CD14-positive monocyte (primary cell): ENCODE measurements around the gene MARCHF5. TPM values are rescaled to one million over a fixed set of nuclear protein-coding genes. Genes with fewer than 3 reads are reported as not detected.

Source experiments
- DNase-seq, 3 donors: peaks; one replicate each; pipeline ENCODE4 v3.0.0-alpha.2; 2011 to 2022
- H2AFZ ChIP-seq: 2 replicates; pipeline ENCODE4 v1.6.0; 2012; ENCODE audit warnings: mild to moderate bottlenecking, low read depth, low read length, inconsistent platforms; ENCODE audit not compliant: insufficient read depth, poor library complexity, severe bottlenecking
- H3K27ac ChIP-seq, 2 donors: 1 replicate in 1 of 2; 2 replicates in 1 of 2; pipeline ENCODE4 v1.5.1; 2012 to 2013; ENCODE audit warnings: low read length in 2 of 2, control low read depth in 1 of 2, inconsistent platforms in 1 of 2, low read depth in 1 of 2, mild to moderate bottlenecking in 1 of 2
- H3K27me3 ChIP-seq, 2 donors: one replicate each; pipeline versions ENCODE4 v1.6.0 to v1.6.1; 2011 to 2013; ENCODE audit warnings: low read length in 2 of 2; ENCODE audit not compliant: control insufficient read depth in 2 of 2, insufficient read depth in 2 of 2
- H3K36me3 ChIP-seq, 2 donors: replicated peaks in 1 of 2; 1 replicate in 1 of 2; 2 replicates in 1 of 2; pipeline versions ENCODE4 v1.5.1 to v1.6.1; 2012 to 2013; ENCODE audit warnings: low read length in 2 of 2, control low read depth in 1 of 2, inconsistent platforms in 1 of 2, mild to moderate bottlenecking in 1 of 2; ENCODE audit not compliant: insufficient read depth in 2 of 2, control insufficient read depth in 1 of 2
- H3K4me1 ChIP-seq, 2 donors: 1 replicate in 1 of 2; 2 replicates in 1 of 2; pipeline versions ENCODE4 v1.5.1 to v1.6.1; 2012 to 2013; ENCODE audit warnings: low read length in 2 of 2, control low read depth in 1 of 2, inconsistent platforms in 1 of 2, mild to moderate bottlenecking in 1 of 2, moderate library complexity in 1 of 2; ENCODE audit not compliant: insufficient read depth in 2 of 2, control insufficient read depth in 1 of 2
- H3K4me2 ChIP-seq: replicated peaks from 2 replicates; pipeline ENCODE3; 2012; ENCODE audit warnings: low read length, moderate library complexity, mild to moderate bottlenecking; ENCODE audit not compliant: poor library complexity, severe bottlenecking; ENCODE audit errors: extremely low read depth
- H3K4me3 ChIP-seq, 3 experiments: fragments of 200-600 bp in 1 of 3; sonication (generic) in 1 of 3; replicated peaks in 1 of 3; 1 replicate in 2 of 3; 2 replicates in 1 of 3; pipeline ENCODE4 v1.5.1; 2011 to 2013; ENCODE audit warnings: low read length in 3 of 3, mild to moderate bottlenecking in 3 of 3, control low read depth in 2 of 3, low read depth in 2 of 3, inconsistent platforms in 1 of 3, moderate library complexity in 1 of 3
- H3K79me2 ChIP-seq: 2 replicates; pipeline ENCODE4 v1.6.0; 2012; ENCODE audit warnings: mild to moderate bottlenecking, control low read depth, inconsistent platforms, low read length, moderate library complexity; ENCODE audit not compliant: insufficient read depth
- H3K9ac ChIP-seq: 2 replicates; pipeline ENCODE4 v1.6.0; 2017; ENCODE audit warnings: low read length, mild to moderate bottlenecking; ENCODE audit not compliant: insufficient read depth, poor library complexity, severe bottlenecking
- H3K9me3 ChIP-seq, 2 donors: replicated peaks in 1 of 2; 1 replicate in 1 of 2; 2 replicates in 1 of 2; pipeline versions ENCODE4 v1.5.1 to v1.6.1; 2012 to 2013; ENCODE audit warnings: low read length in 2 of 2, control low read depth in 1 of 2; ENCODE audit not compliant: control insufficient read depth in 1 of 2, insufficient read depth in 1 of 2
- H4K20me1 ChIP-seq: 2 replicates; pipeline ENCODE4 v1.6.0; 2012; ENCODE audit warnings: mild to moderate bottlenecking, low read length, control low read depth, moderate library complexity; ENCODE audit not compliant: insufficient read depth
- H3K27ac Mint-ChIP-seq, 7 donors: one replicate each; pipeline ENCODE4 v1.8.0; 2020; ENCODE audit warnings: mild to moderate bottlenecking in 7 of 7, mixed read lengths in 7 of 7, moderate library complexity in 6 of 7, inconsistent platforms in 2 of 7
- H3K27me3 Mint-ChIP-seq, 3 donors: one replicate each; pipeline ENCODE4 v1.8.0; 2021 to 2022; ENCODE audit warnings: low read depth in 3 of 3, mild to moderate bottlenecking in 3 of 3, mixed read lengths in 3 of 3, moderate library complexity in 3 of 3, inconsistent platforms in 1 of 3
- H3K36me3 Mint-ChIP-seq, 2 donors: one replicate each; pipeline ENCODE4 v1.8.0; 2020; ENCODE audit warnings: mixed read lengths in 2 of 2, inconsistent platforms in 1 of 2, mild to moderate bottlenecking in 1 of 2
- H3K4me1 Mint-ChIP-seq: one replicate; pipeline ENCODE4 v1.8.0; 2020; ENCODE audit warnings: mild to moderate bottlenecking, mixed read lengths
- H3K4me3 Mint-ChIP-seq, 2 donors: one replicate each; pipeline ENCODE4 v1.8.0; 2020; ENCODE audit warnings: mild to moderate bottlenecking in 2 of 2, mixed read lengths in 2 of 2, moderate library complexity in 1 of 2
- H3K9me3 Mint-ChIP-seq, 7 donors: one replicate each; pipeline ENCODE4 v1.8.0; 2020 to 2022; ENCODE audit warnings: mixed read lengths in 7 of 7, mild to moderate bottlenecking in 6 of 7, moderate library complexity in 6 of 7, inconsistent platforms in 2 of 7
- CTCF ChIP-seq: fragments of 200-600 bp; IDR thresholded peaks from one replicate; pipeline ENCODE4 v1.8.0; 2022; ENCODE audit warnings: antibody characterized with exemption, mild to moderate bottlenecking
- WGBS: methylation state at CpG from one replicate; pipeline ENCODE4 v1.1.5; 2013; ENCODE audit warnings: missing lambda C conversion rate; ENCODE audit not compliant: insufficient coverage; 5-methylcytosine and 5-hydroxymethylcytosine counted together
- intact Hi-C, 2 donors: fragments of 100-400 bp; cut with micrococcal nuclease; formaldehyde crosslinking; loops; one replicate each; pipeline versions ENCODE4 v1.15.0 to v1.15.1; 2023
- polyA plus RNA-seq, 3 donors: library from polyadenylated mRNA; depleted of rRNA in 1 of 3; unstranded in 2 of 3; stranded (reverse) in 1 of 3; fragments of 300-500 nt in 2 of 3; fragments of >200 nt in 1 of 3; fragmentation: Illumina TruSeq in 2 of 3; gene quantifications; 1 replicate in 2 of 3; 2 replicates in 1 of 3; pipeline ENCODE4 v1.2.3, GENCODE V29; 2012 to 2021

MARCHF5 gene
- polyA plus RNA-seq, 3 donors = 15.8 to 30.6 (median 29.6) TPM

- H2AFZ ChIP-seq = no peak overlapping the region
- Mint-ChIP-seq H3K27ac (no peak overlapping the region), H3K4me3 (no peak overlapping the region), H3K36me3 (no peaks in the 10 kb centered on the region), H3K4me1 (no peaks in the 10 kb centered on the region), H3K27me3 (peaks cover 2 to 6% (median 3%) of the 10 kb centered on the region in 3 donors), H3K9me3 (peaks cover 0 to 2% (median 0%) of the 10 kb centered on the region in 7 donors)
- intact Hi-C loops = no loop called here
- no peaks in the 10 kb centered on the region for H3K9me3 ChIP-seq
- WGBS = 79% methylated on average over 4 of the region's 7 CpGs
- no peaks in the 10 kb centered on the region for H3K79me2 ChIP-seq
- no peaks in the 10 kb centered on the region for H3K27me3 ChIP-seq
- no peak for DNase-seq
- no peak overlapping the region for H3K9ac ChIP-seq
- no peak for TF ChIP-seq CTCF
- H3K4me3 ChIP-seq = no peak overlapping the region
- H3K4me2 ChIP-seq = no peak overlapping the region
- H4K20me1 ChIP-seq = no peaks in the 10 kb centered on the region
- no peak overlapping the region for H3K27ac ChIP-seq
- H3K4me1 ChIP-seq = no peaks in the 10 kb centered on the region
- H3K36me3 ChIP-seq = no peaks in the 10 kb centered on the region
These were observed 90.6 kb downstream of the MARCHF5 start for GRCh38 chr10:92381543-92381954.

- Histone ChIP-seq H3K9me3 (no peaks in the 10 kb centered on the region), H3K4me3 (no peak overlapping the region), H3K27me3 (no peaks in the 10 kb centered on the region), H3K27ac (no peak overlapping the region), H2AFZ (no peak overlapping the region), H3K36me3 (no peaks in the 10 kb centered on the region), H3K4me2 (no peak overlapping the region), H4K20me1 (no peaks in the 10 kb centered on the region), H3K4me1 (no peaks in the 10 kb centered on the region), H3K79me2 (no peaks in the 10 kb centered on the region), H3K9ac (no peak overlapping the region)
- H3K27me3 Mint-ChIP-seq = peaks cover 2 to 6% (median 4%) of the 10 kb centered on the region in 3 donors
- intact Hi-C loops = no loop called here
- DNase-seq = no peak
- no peak overlapping the region for H3K4me3 Mint-ChIP-seq
- H3K9me3 Mint-ChIP-seq = peaks cover 0 to 2% (median 0%) of the 10 kb centered on the region in 7 donors
- H3K27ac Mint-ChIP-seq = no peak overlapping the region
- no peaks in the 10 kb centered on the region for H3K4me1 Mint-ChIP-seq
- H3K36me3 Mint-ChIP-seq = no peaks in the 10 kb centered on the region
- WGBS = no CpG with 5 or more reads among the region's 4 CpGs
- no peak for TF ChIP-seq CTCF
These were observed 91.7 kb downstream of the MARCHF5 start for GRCh38 chr10:92382631-92383030.
